Gastrocnemius medialis (tissue), 4 donors: ENCODE results near the gene MGAM2. TPM values are rescaled to one million over a fixed set of nuclear protein-coding genes. Genes with fewer than 3 reads are reported as not detected.

Experiments used
- ATAC-seq, 2 donors: fragments of 150-250 bp; one replicate each; pipeline ENCODE4 v1.9.1; 2016
- DNase-seq, 2 donors: peaks; one replicate each; pipeline ENCODE4 v3.0.0-alpha.2; 2019
- H3K27ac ChIP-seq, 4 donors: fragments of 200-600 bp; sonication (generic); 1 replicate in 1 of 4; 2 replicates in 3 of 4; pipeline ENCODE4 v1.5.1; 2016 to 2018; ENCODE audit warnings: mild to moderate bottlenecking in 2 of 4, moderate library complexity in 1 of 4
- H3K27me3 ChIP-seq, 3 donors: fragments of 200-600 bp; sonication (generic) in 2 of 3; 1 replicate in 1 of 3; 2 replicates in 2 of 3; pipeline versions ENCODE4 v1.5.1 to v1.6.0; 2016 to 2019; ENCODE audit warnings: mild to moderate bottlenecking in 1 of 3, moderate library complexity in 1 of 3
- H3K36me3 ChIP-seq, 2 donors: fragments of 200-600 bp; sonication (generic) in 1 of 2; one replicate each; pipeline ENCODE4 v1.5.1; 2017 to 2018
- H3K4me1 ChIP-seq, 2 donors: fragments of 200-600 bp; sonication (generic) in 1 of 2; one replicate each; pipeline ENCODE4 v1.5.1; 2016 to 2017; ENCODE audit warnings: mild to moderate bottlenecking in 2 of 2
- H3K4me3 ChIP-seq, 4 donors: fragments of 200-600 bp; sonication (generic) in 3 of 4; 1 replicate in 1 of 4; 2 replicates in 3 of 4; pipeline ENCODE4 v1.5.1; 2016 to 2019; ENCODE audit warnings: mild to moderate bottlenecking in 2 of 4
- H3K9me3 ChIP-seq, 3 donors: fragments of 200-600 bp; sonication (generic) in 2 of 3; 1 replicate in 1 of 3; 2 replicates in 2 of 3; pipeline ENCODE4 v1.5.1; 2016 to 2019
- POLR2A ChIP-seq, 2 donors: fragments of 450-650 bp; IDR thresholded peaks; one replicate each; pipeline ENCODE4 v1.6.1; 2017; ENCODE audit warnings: antibody characterized with exemption in 2 of 2, mild to moderate bottlenecking in 2 of 2, moderate library complexity in 2 of 2
- in situ Hi-C, 4 donors: fragments of 200-750 bp; cut with MboI; loops; one replicate each; pipeline versions ENCODE4 v1.15.0 to v1.8.0; 2017; ENCODE audit warnings: low sequenced_read_pairs in 4 of 4
- intact Hi-C: fragments of 100-400 bp; cut with DNase I; formaldehyde crosslinking; loops from one replicate; pipeline ENCODE4 v1.15.1; 2023; ENCODE audit warnings: low total_unique reads
- total RNA-seq, 4 donors: library from RNA; depleted of rRNA; stranded (reverse); fragments of >200 nt; gene quantifications; one replicate each; pipeline versions ENCODE4 v1.1.0 to v1.2.3, GENCODE V29; 2016
- TF ChIP-seq, protein P1 (sequence below), 5 experiments: fragments of 450-650 bp in 3 of 5; fragments of 200-600 bp in 2 of 5; sonication (generic) in 2 of 5; IDR thresholded peaks in 4 of 5; conservative IDR thresholded peaks in 1 of 5; 1 replicate in 4 of 5; 2 replicates in 1 of 5; pipeline ENCODE4 v1.5.1; 2016 to 2019; ENCODE audit warnings: antibody characterized with exemption in 5 of 5, mild to moderate bottlenecking in 3 of 5, moderate library complexity in 3 of 5

Gene MGAM2
- total RNA-seq, 4 donors from 2014 or later = 0.13 to 0.27 TPM; not detected in 2

DNA sequence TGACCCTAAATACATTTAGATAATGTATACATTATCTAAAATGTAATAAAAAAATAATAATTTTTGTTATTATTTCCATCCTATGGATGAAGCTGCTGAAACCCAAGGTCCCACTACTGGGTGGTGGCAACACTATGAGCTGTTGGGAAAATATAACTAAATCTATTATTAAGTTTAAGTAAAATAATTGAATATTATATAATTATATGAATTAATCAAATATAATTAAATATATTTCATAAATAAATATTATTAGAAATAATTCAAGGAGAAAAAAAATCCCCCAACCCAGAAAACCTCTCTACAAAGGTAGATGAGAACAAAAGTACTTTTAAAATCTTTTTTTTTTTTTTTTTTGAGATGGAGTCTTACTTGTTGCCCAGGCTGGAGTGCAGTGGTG lies 138.4 kb downstream of the MGAM2 start:
- Histone ChIP-seq H3K36me3 (no peaks in the 10 kb centered on the region), H3K27ac (no peak overlapping the region), H3K9me3 (no peaks in the 10 kb centered on the region), H3K4me1 (no peaks in the 10 kb centered on the region), H3K4me3 (no peak overlapping the region), H3K27me3 (no peaks in the 10 kb centered on the region)
- intact Hi-C loops = no loop called here
- ATAC-seq = no peak
- TF ChIP-seq, protein P1, sequence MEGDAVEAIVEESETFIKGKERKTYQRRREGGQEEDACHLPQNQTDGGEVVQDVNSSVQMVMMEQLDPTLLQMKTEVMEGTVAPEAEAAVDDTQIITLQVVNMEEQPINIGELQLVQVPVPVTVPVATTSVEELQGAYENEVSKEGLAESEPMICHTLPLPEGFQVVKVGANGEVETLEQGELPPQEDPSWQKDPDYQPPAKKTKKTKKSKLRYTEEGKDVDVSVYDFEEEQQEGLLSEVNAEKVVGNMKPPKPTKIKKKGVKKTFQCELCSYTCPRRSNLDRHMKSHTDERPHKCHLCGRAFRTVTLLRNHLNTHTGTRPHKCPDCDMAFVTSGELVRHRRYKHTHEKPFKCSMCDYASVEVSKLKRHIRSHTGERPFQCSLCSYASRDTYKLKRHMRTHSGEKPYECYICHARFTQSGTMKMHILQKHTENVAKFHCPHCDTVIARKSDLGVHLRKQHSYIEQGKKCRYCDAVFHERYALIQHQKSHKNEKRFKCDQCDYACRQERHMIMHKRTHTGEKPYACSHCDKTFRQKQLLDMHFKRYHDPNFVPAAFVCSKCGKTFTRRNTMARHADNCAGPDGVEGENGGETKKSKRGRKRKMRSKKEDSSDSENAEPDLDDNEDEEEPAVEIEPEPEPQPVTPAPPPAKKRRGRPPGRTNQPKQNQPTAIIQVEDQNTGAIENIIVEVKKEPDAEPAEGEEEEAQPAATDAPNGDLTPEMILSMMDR (IDR thresholded peaks at IDR 0.05 in 4 of 5, conservative IDR thresholded peaks at IDR 0.05 in 1 of 5) = no peak
- no peak for TF ChIP-seq POLR2A (IDR thresholded peaks at IDR 0.05)
- in situ Hi-C loops = no loop called here
- DNase-seq = no peak

DNA sequence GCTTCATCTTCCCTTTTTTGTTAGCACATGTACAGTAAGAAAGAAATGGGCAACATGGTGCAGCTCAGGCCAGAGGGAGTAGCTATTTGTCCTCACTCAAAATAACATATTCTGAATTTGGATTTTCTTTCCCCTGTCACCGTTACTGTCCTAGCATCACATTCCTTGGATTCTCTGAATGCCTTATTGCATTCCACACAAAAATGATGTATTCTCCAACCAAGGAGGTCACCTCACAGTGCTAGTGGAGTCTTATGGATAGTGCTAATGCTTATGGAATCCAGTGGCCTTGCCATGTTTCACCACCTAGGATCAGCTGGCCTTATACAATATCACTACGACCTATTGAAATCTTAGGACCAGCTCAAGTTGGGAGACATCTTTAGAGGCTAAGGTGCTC lies 139.2 kb downstream of the MGAM2 start:
- Histone ChIP-seq H3K9me3 (no peaks in the 10 kb centered on the region), H3K36me3 (no peaks in the 10 kb centered on the region), H3K27ac (no peak overlapping the region), H3K4me1 (no peaks in the 10 kb centered on the region), H3K4me3 (no peak overlapping the region), H3K27me3 (no peaks in the 10 kb centered on the region)
- no peak for DNase-seq
- no peak for TF ChIP-seq POLR2A (IDR thresholded peaks at IDR 0.05)
- TF ChIP-seq, protein P1 (IDR thresholded peaks at IDR 0.05 in 4 of 5, conservative IDR thresholded peaks at IDR 0.05 in 1 of 5) = no peak
- in situ Hi-C loops = no loop called here
- intact Hi-C loops = no loop called here
- no peak for ATAC-seq

DNA sequence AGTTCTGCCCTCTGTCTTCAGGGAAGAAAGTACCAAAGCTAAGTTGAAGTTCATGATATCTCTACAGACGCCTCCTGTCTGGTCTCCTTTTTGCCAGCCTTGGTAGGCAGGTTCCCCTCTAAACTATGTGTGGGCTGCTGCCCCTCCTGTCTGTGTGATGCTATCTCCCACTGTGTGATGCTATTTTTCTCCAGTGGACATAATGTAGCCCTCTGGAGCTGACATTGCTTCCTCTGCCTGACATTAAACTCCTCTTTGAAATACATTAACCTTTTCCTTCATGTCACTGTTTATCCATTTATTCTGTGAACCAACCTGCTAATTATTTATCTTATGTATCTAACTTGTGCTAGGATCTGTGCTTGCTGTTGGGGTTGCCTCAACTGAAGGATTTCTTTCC lies 146.4 kb downstream of the MGAM2 start, which contains the start of gene PRSS58:
Gene PRSS58 (minus strand): TSS at position 101 of the 400 bp plus-strand sequence. CDS start 351 bp downstream, outside the sequence.
- DNase-seq (no peak), ATAC-seq (no peak)
- in situ Hi-C loops (no loop called here), intact Hi-C loops (no loop called here)
- H3K9me3 ChIP-seq = no peaks in the 10 kb centered on the region
- H3K4me1 ChIP-seq = no peaks in the 10 kb centered on the region
- no peaks in the 10 kb centered on the region for H3K36me3 ChIP-seq
- no peak within 1 kb of the TSS for H3K4me3 ChIP-seq
- no peaks in the 10 kb centered on the region for H3K27me3 ChIP-seq
- no peak within 1 kb of the TSS for H3K27ac ChIP-seq
- no peak for TF ChIP-seq POLR2A (IDR thresholded peaks at IDR 0.05)
- TF ChIP-seq, protein P1 (IDR thresholded peaks at IDR 0.05 in 4 of 5, conservative IDR thresholded peaks at IDR 0.05 in 1 of 5) = no peak

DNA sequence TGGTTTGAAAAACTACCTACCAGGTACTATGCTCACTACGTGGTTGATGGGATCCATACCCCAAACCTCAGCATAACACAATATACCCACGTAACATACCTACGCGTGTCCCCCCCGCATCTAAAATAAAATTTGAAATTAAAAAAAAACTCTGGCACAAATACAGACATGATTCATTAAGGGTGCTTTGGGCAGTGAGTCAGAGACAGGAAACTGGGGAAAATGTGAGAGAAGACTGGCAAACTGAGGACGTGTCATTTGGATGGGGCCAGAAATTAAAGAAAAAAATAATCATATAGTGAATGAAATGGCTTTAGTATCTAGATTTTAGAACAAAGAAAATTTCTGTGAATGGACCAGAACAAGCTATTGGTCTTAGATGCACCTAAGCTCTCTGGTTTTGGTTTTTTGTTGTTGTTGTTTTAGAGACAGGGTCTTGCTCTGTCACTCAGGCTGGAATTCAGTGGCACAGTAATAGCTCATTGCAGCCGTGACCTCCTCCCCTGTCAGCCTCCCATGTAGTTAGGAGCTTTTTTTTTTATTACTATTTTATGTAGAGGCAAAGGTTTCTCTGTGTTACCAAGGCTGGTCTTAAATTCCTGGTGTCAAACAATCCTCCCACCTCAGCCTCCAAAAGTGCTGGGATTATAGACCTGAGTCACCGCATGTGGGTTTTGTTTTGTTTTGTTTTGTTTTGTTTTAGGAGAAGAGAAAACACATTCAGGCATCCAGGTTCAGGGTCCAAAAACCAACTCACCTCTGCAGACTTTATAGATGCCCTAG lies 152.3 kb downstream of the MGAM2 start:
- no peak for ATAC-seq
- intact Hi-C loops = no loop called here
- in situ Hi-C loops = no loop called here
- no peak overlapping the region for H3K27ac ChIP-seq
- DNase-seq = no peak
- no peaks in the 10 kb centered on the region for H3K4me1 ChIP-seq
- peaks cover 0 to 3% (median 0%) of the 10 kb centered on the region in 3 donors for H3K27me3 ChIP-seq
- no peak overlapping the region for H3K4me3 ChIP-seq
- TF ChIP-seq POLR2A (IDR thresholded peaks at IDR 0.05) = no peak
- TF ChIP-seq, protein P1 (IDR thresholded peaks at IDR 0.05 in 4 of 5, conservative IDR thresholded peaks at IDR 0.05 in 1 of 5) = no peak
- no peaks in the 10 kb centered on the region for H3K9me3 ChIP-seq
- no peaks in the 10 kb centered on the region for H3K36me3 ChIP-seq

Other genes with a start within 250 kb of the MGAM2 start
- gene OR9A4, start 195.3 kb upstream of the MGAM2 start, total RNA-seq = not detected
- not detected for gene CLEC5A, start 164.7 kb upstream of the MGAM2 start, total RNA-seq
- not detected for gene TAS2R38, start 137.9 kb upstream of the MGAM2 start, total RNA-seq
- gene MGAM, start 115.8 kb upstream of the MGAM2 start, total RNA-seq = under 1 TPM in 3 of 4 donors, not detected in 1; 0.07 to 0.25 (median 0.13) TPM
- not detected for gene PRSS58, start 146.3 kb downstream of the MGAM2 start, total RNA-seq